IPS-11a (cell line): ENCODE results near the gene GATC.
"Not testable (repeated sequence)": the region's sequence is repeated elsewhere in the genome, so short reads cannot be mapped to it uniquely, and the experiment has no call there.

ENCODE experiments used
- H3K4me3 ChIP-seq: one replicate; pipeline ENCODE4 v1.5.1; 2013; ENCODE audit warnings: low read depth, low read length, control low read depth

The GATC gene

GRCh38 chr12:120468821-120469449, 22.7 kb downstream of the GATC start:
- H3K4me3 ChIP-seq = peak overlapping the region; percentile 94

DNA sequence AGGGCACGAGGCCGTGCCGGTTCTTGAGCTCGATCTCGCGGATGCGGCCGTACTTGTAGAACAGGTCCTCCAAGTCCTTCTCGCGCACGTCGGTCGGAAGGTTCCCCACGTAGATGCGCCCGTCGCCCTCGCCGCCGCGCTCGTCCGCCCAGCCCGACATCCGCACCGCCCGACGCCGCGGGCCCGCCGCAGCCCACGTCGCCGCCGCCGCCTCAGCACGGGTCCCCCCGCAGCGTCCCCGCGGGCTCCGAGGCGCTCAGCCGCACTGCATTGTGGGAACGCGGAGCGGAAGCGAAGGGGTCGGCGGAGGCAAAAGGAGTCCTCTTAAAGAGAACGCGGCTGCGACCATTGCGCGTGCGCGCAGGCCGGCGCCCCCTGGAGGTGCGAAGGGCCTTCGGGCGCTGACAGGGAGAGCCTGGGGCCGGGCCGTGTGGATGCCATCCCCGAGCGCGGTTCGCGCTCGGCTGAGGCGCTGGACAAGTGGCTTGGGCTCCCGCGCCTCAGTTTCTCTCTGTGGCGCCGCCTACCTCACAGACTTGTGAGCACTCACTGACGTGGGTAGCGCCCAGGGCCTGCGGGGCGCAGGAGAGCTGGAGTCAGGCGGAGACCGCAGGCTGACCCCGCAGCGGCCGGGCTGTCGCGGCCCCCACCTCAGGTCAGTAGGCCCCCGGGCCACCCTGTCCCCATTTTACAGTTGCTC, 23.4 kb downstream of the GATC start, which contains the start of gene SRSF9:
TSS of gene SRSF9 (minus strand) at position 299 of the 700 bp plus-strand sequence. CDS start at position 160, 139 bp downstream.
- peak within 1 kb of the TSS; percentile 94 for H3K4me3 ChIP-seq

DNA sequence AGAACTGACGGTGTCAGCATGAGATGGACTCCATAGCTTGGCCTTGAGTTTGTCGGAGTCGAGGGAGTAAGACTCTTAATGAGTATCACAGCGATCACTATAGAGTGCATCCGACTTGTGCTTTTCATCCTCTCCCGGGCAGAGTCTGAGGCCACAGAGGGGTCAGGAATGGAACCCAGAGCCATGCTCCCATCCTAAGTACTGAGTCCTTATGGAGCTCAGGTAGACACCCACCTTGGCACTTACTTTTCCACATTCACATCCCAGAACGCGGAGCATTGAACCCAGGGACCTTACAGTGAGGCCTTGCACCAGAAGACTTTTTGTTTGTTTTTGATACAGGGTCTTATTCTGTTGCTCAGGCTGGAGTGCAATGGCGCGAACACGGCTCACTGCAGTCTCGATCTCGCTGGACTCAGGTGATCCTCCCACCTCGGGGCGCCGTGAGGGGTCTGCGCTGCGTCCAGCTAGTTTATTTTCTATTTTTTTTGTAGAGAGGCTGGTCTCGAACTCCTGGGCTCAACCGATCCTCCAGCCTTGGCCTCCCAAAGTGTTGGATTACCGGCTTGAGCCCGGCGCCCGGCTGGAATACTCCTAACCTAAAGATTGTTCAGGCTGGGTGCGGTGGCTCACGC, 24.0 kb downstream of the GATC start:
- H3K4me3 ChIP-seq = peak overlapping the region; percentile 94

- H3K4me3 ChIP-seq = no peak overlapping the region
Measured at GRCh38 chr12:120472521-120472920, 26.3 kb downstream of the GATC start.

- no peak overlapping the region for H3K4me3 ChIP-seq
Measured at GRCh38 chr12:120473807-120474615, 27.8 kb downstream of the GATC start.

DNA sequence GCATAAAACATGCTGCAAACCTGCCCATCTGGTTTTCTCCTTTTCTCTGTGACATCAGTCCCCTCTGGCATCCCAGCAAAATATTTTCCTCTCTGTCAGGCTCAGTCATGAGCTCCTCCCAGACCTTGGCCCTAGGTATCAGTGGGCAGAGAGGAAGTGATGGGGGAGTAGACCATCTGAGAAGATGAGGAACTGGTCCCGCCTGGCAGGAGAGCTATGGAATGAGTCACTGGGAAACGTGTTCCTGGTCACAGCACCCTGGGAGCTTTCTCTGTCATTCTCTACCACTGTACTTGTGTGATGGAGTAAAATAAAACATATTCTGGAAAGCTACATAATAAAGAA, 28.3 kb downstream of the GATC start:
- no peak overlapping the region for H3K4me3 ChIP-seq

DNA sequence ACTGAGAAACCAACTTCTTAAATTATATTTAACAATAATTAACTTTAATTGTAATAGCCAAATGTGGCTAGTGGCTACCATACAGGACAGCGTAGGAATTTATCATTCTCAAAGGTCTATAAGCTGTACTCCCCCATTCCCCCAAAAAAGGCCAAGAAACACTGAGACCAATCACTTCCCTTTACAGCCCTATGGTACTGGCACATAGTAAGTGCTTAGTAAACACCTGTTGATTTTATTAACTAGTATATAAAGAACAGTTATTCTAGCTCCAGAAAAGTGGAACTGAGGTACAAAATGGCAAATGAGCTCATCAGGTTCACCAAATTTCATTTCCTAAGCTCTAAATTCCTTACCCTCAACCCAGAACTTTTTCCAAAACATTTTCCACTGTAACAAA, 29.4 kb downstream of the GATC start:
- H3K4me3 ChIP-seq = no peak overlapping the region

GRCh38 chr12:120479458-120479857, 33.2 kb downstream of the GATC start:
- no peak overlapping the region for H3K4me3 ChIP-seq

GRCh38 chr12:120480211-120480610, 34.0 kb downstream of the GATC start:
- H3K4me3 ChIP-seq = no peak overlapping the region

GRCh38 chr12:120481022-120481767, 35.0 kb downstream of the GATC start:
- H3K4me3 ChIP-seq = no peak overlapping the region

DNA sequence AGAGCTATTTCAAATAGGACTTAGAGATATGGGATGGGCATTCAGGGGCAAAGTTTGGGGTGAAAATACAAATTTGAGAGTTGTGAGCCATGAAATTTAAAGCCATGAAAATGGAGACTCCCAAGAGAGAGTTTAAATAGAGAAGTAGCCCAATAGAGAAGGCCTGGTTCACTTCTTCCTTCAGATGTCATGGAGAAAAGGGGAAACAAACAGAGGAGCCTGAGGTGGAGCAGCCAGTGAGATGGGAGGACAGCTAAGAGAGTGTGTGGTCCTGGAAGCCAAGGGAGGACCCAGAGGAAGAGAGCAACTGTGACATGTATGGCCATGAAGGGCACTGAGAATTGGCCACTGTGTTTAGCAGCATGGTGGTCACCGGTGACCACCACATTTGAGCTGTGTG, 37.4 kb downstream of the GATC start:
- no peak overlapping the region for H3K4me3 ChIP-seq

DNA sequence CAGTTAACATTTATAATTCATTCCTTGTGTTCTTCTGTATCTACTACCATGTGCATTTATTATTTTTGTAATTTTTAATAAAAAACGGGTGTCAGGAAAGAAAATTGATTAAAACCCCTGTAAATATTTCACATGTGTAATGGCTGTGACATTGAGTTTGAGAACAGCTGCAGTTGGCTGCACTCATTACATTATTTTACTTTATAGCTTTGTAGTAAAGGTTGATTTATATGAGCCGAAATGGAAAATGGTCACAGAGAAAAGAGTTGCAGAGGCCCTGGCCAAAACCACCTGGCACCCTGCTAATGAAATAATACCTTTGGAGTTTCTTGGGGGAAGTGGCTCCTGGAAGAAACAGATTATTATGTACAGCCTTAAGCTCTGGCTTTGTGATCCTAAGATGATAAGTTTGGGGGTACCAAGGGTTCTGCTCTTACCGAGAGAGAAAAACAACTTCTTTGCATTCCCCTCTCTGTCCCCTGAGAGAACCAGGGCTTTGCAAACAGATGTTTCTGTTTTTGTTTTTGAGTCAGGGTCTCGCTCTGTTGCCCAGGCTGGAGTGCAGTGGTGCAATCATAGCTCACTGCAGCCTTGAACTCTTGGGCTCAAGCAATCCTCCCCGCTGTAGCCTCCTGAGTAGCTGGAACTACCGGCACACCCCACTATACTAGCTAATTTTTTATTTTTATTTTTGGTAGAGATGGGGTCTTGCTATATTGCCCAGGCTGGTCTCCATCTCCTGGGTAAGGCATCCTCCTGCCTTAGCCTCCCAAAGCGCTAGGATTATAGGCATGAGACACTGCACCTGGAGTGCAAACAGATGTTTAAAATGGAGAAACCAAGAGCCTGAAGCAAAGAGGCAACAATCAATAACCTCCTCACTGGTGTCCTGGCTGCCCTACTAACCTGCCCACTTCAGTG, 40.0 kb downstream of the GATC start:
- no peak overlapping the region for H3K4me3 ChIP-seq

- not testable (repeated sequence) for H3K4me3 ChIP-seq
Measured at GRCh38 chr12:120487552-120487951, 41.3 kb downstream of the GATC start.

DNA sequence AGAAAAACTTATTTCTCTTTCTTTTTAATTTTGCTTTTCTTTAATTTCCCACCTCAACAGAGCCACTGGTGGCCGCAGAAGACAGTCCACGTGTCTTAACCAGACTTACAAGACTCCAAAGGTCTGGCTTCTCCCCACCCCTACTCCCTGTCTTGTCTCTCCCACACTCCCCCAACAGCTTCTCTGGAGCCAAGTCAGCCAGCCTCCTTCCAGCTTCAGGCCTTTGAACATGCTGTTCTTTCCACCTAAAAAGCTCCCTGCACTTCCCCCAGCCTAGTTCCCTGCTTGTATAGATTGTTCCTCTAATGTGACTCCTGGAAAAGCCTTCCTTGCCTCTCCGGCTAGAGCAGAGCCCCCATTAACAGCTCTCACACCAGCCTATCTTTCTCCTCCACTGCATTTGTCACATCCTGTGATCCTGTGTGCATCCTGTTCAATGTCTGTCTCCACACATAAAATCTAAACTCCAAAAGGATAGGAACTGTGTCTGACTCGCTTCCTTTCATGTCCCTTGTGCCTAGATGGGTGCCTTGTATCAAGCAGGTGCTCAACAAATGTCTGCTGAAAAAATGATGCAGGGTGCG, 41.9 kb downstream of the GATC start:
- H3K4me3 ChIP-seq = no peak overlapping the region

DNA sequence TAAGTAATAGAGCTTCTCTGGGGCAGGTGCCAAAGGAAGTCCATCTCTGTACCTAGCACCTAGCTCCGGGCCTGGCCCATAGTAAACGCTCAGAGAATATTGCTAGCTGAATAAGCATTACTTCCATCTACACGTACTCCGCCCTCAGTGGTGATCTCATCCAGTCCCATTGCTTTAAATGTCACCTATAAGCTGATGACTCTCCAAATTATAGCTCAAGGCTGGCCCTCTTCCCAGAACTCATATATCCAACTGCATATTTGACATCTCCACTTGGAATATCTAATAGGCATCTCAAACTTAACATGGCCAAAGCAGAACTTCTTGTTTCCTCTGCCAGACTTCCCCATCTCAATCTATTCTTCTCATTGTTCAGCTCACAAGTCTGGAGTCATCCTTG, 42.8 kb downstream of the GATC start:
- H3K4me3 ChIP-seq = no peak overlapping the region

DNA sequence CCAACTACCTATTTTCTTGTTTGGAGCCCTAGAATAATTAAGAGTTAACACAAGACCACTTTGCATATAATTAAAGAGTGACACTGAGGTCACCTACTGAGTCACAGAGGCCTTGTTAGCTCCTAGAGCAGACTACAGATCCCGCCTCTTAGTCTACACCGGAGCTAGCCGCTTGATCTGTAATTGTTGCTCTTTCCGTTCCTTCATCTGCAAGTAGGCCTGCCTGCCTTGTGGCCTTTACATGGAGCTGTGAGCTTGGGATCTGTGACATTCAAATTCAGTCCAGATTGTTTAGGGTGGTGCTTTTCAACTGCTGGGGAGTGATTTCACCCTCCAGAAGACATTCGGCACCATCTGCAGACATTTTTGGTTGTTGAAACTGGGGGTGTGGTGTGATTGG, 44.1 kb downstream of the GATC start:
- H3K4me3 ChIP-seq = no peak overlapping the region

GRCh38 chr12:120490833-120491512, 44.7 kb downstream of the GATC start:
- no peak overlapping the region for H3K4me3 ChIP-seq

DNA sequence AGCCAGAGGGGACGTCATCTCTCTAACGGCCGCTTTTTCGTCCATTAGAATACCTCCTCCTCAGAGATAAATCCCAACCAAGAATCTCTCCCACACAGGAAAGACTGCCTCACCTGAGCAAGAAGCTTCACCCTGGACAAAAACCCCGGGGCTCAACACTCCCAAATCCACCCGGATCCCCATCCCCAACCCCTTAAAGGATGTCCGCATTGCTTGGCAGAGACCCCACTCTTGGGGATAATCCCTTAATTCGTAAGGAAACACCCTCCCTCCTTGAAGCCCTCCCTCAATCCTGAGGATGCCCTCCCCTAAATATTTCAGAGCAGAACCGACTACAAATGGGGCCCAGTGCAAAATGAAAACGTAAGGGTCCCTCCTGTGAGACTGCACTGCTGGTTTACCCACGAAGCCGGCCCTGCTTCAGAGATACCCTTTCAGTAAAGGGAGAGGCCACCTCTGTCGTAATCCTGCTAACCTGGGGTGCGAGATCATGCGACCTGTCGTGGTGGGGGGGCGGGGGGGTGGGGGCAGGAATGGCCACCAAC, 49.0 kb downstream of the GATC start:
- H3K4me3 ChIP-seq = peak overlapping the region; percentile 50
